ACC112 (cell line): Measurements from ENCODE around the gene RAB7B.
"Not testable (repeated sequence)": the region's sequence is repeated elsewhere in the genome, so short reads cannot be mapped to it uniquely, and the experiment has no call there.

Experiments
- H2AFZ ChIP-seq: fragments of 200-600 bp; sonication (generic); one replicate; pipeline ENCODE4 v1.6.0; 2017; ENCODE audit warnings: antibody characterized with exemption, low read length; ENCODE audit not compliant: unreplicated experiment
- H3K27ac ChIP-seq: fragments of 200-600 bp; sonication (generic); 2 replicates; pipeline ENCODE4 v1.5.1; 2014; ENCODE audit warnings: low read depth, mild to moderate bottlenecking, antibody characterized with exemption, low read length, moderate library complexity
- H3K27me3 ChIP-seq: fragments of 200-600 bp; sonication (generic); 2 replicates; pipeline ENCODE4 v1.6.1; 2014; ENCODE audit warnings: mild to moderate bottlenecking, antibody characterized with exemption, low read length, moderate library complexity, mixed read lengths; ENCODE audit not compliant: insufficient read depth
- H3K36me3 ChIP-seq: fragments of 200-600 bp; sonication (generic); 2 replicates; pipeline ENCODE4 v1.6.1; 2016; ENCODE audit warnings: mild to moderate bottlenecking, antibody characterized with exemption, low read length, moderate library complexity, mixed read lengths; ENCODE audit not compliant: insufficient read depth
- H3K4me1 ChIP-seq: fragments of 200-600 bp; sonication (generic); one replicate; pipeline ENCODE4 v1.6.1; 2016; ENCODE audit warnings: low read length, mixed read lengths; ENCODE audit not compliant: insufficient read depth, unreplicated experiment, control insufficient read depth
- H3K4me3 ChIP-seq: fragments of 200-600 bp; sonication (generic); 2 replicates; pipeline ENCODE4 v1.5.1; 2014; ENCODE audit warnings: mild to moderate bottlenecking, low read depth, low read length
- H3K79me2 ChIP-seq: fragments of 200-600 bp; sonication (generic); one replicate; pipeline ENCODE4 v1.6.0; 2016; ENCODE audit warnings: low read length; ENCODE audit not compliant: control insufficient read depth, unreplicated experiment, insufficient read depth

RAB7B gene

DNA sequence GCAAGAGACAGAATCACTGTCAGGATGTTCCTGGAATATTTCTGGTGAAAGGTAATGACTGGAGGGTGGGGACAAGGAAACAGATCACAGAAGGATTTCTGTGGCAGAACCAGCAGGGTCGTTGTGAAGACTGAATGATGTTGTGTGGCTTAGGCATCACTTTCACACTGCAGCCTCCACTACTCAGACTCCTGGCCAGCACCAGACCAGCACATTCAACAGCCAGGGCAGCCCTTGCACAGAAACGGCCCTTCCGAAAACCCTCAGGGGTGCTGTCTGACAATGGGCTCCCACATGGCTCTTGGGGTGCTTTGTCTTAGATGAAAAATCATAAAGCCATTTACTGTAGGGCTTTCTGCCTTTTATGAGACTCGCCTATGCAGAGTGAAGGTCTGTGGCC, 3.8 kb upstream of the RAB7B start:
- Histone ChIP-seq H3K4me1 (peaks cover 20% of the 10 kb centered on the region), H3K4me3 (no peak overlapping the region), H3K27me3 (no peaks in the 10 kb centered on the region), H3K36me3 (no peaks in the 10 kb centered on the region), H3K79me2 (no peaks in the 10 kb centered on the region), H2AFZ (no peak overlapping the region), H3K27ac (no peak overlapping the region)

DNA sequence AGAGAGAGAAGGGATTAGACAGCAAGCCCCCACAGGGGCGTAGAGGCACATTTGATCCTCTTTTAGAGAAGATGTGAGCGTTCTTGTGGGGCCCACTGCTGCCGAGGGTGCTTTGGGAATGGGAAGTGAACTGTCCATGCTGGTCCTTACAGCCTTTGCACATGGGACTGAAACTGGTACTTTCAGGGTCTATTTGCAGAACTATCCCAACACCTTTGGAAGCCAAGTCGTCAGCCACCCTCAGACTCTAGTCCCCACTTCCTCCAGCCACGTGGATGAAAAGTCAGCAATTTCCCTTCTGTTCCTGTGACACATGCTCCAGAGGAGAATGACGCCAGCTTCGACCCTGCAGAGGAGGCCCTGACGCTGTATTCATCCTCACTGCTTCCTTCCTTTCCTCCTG, 2.6 kb upstream of the RAB7B start:
- H3K79me2 ChIP-seq = no peaks in the 10 kb centered on the region
- no peak overlapping the region for H3K27ac ChIP-seq
- H3K4me1 ChIP-seq = peaks cover 28% of the 10 kb centered on the region
- H2AFZ ChIP-seq = no peak overlapping the region
- H3K27me3 ChIP-seq = no peaks in the 10 kb centered on the region
- no peaks in the 10 kb centered on the region for H3K36me3 ChIP-seq
- no peak overlapping the region for H3K4me3 ChIP-seq

GRCh38 chr1:206005234-206005633, 2.0 kb upstream of the RAB7B start:
- Histone ChIP-seq H3K27ac (no peak overlapping the region), H2AFZ (no peak overlapping the region), H3K79me2 (no peaks in the 10 kb centered on the region), H3K27me3 (no peaks in the 10 kb centered on the region), H3K36me3 (no peaks in the 10 kb centered on the region), H3K4me3 (no peak overlapping the region), H3K4me1 (peaks cover 33% of the 10 kb centered on the region)

DNA sequence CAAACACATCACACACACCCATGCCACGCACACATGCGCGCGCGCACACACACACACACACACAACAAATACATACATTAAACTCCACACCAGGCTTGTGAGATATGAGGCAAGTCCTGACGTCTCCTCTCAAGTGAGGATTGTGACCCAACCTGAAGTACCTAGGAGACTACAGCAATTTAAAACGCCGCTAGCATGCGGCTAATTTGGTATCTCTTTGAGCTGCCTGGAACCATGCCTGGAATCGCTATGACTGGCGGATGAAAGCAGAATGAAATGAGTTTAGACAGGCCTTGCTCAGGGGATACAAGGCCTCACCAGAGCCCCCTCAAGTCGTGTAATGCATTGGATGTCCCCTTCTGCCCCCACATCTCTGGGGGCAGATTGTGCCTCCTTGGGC, 1.6 kb upstream of the RAB7B start:
- Histone ChIP-seq H2AFZ (no peak overlapping the region), H3K4me1 (peaks cover 34% of the 10 kb centered on the region), H3K27me3 (no peaks in the 10 kb centered on the region), H3K79me2 (no peaks in the 10 kb centered on the region), H3K4me3 (no peak overlapping the region), H3K27ac (no peak overlapping the region), H3K36me3 (no peaks in the 10 kb centered on the region)

GRCh38 chr1:206003854-206004800, 932 bp upstream of the RAB7B start:
- Histone ChIP-seq H3K27me3 (no peaks in the 10 kb centered on the region), H3K4me3 (peak overlapping the region; percentile 75; the same call in 1 of the 2 replicates), H3K4me1 (peaks cover 34% of the 10 kb centered on the region), H3K79me2 (no peaks in the 10 kb centered on the region), H3K27ac (peak overlapping the region; percentile 46; the same call in 1 of the 2 replicates), H2AFZ (no peak overlapping the region), H3K36me3 (peaks cover 3% of the 10 kb centered on the region; the same call in 1 of the 2 replicates)

GRCh38 chr1:206002160-206002559, 1.0 kb downstream of the RAB7B start:
- Histone ChIP-seq H3K27ac (peak overlapping the region; percentile 47; the same call in 1 of the 2 replicates), H3K27me3 (no peaks in the 10 kb centered on the region), H3K36me3 (peaks cover 8% of the 10 kb centered on the region; the same call in 1 of the 2 replicates), H3K4me1 (peaks cover 34% of the 10 kb centered on the region), H3K79me2 (no peaks in the 10 kb centered on the region), H3K4me3 (peak overlapping the region; percentile 75), H2AFZ (no peak overlapping the region)

DNA sequence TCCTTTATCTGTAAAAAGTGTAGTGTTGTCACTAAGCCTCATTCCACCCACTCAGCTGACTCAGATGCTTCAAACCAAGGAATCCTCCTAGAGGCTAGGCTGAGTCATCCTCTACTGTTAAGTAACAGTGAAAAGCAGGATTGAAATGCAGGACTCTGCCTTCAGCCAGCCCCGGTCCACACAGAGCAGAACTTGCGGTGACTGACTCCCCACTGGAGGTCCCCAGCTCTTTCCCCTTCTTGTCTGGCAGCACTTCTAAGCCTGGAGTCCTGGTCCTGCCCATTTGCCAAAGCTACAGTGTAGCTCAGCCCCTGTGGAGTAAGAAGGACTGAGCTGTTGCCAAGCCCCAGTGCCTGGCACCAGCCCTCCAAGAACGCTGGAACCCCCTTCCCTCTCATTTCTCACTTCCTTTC, 1.7 kb downstream of the RAB7B start:
- Histone ChIP-seq H3K27ac (peak overlapping the region; percentile 92), H3K4me3 (peak overlapping the region; percentile 75)

DNA sequence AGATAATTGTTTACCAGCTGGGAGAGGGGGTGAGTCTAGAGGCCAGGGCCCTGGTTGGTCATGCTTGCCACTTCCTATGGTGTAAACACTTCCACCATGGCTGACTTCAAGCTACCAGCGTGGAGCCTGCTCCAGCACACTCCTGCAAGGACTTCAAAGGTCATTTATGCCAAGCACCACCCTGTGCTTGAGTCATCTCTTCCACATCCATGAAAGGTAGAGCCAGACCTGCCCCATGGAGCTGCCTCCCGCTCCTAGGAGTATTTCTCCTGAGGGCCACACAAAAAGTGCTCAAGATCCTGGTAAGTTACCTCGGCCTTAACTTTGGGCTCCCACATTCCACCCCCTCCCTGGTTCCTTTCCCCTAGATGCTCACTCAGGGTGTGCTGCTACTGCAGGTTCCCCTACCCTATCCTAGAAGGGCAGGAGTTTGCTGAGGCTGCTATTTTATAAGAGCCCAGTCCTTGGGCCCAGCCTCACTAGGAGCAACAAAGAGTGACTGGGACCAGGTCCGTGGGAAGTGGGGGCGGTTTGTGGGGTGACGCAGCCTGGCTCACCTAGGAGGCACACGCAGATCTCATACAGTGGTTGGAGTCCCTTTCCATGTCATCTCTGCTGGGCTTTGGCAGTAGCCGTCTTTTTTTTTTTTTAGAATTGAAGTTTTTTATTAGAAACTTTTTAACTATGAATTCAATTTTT, 2.4 kb downstream of the RAB7B start:
- H3K4me1 ChIP-seq = peaks cover 34% of the 10 kb centered on the region
- peak overlapping the region; percentile 49 for H3K4me3 ChIP-seq
- H3K36me3 ChIP-seq = peaks cover 8% of the 10 kb centered on the region; the same call in 1 of the 2 replicates
- no peaks in the 10 kb centered on the region for H3K79me2 ChIP-seq
- no peaks in the 10 kb centered on the region for H3K27me3 ChIP-seq
- peak overlapping the region; percentile 92 for H3K27ac ChIP-seq
- H2AFZ ChIP-seq = peak overlapping the region; percentile 24

More for the DNA sequence above, 1.7 kb downstream of the RAB7B start:
- Histone ChIP-seq H2AFZ (no peak overlapping the region), H3K4me1 (peaks cover 34% of the 10 kb centered on the region), H3K27me3 (no peaks in the 10 kb centered on the region), H3K36me3 (peaks cover 8% of the 10 kb centered on the region; the same call in 1 of the 2 replicates), H3K79me2 (no peaks in the 10 kb centered on the region)

DNA sequence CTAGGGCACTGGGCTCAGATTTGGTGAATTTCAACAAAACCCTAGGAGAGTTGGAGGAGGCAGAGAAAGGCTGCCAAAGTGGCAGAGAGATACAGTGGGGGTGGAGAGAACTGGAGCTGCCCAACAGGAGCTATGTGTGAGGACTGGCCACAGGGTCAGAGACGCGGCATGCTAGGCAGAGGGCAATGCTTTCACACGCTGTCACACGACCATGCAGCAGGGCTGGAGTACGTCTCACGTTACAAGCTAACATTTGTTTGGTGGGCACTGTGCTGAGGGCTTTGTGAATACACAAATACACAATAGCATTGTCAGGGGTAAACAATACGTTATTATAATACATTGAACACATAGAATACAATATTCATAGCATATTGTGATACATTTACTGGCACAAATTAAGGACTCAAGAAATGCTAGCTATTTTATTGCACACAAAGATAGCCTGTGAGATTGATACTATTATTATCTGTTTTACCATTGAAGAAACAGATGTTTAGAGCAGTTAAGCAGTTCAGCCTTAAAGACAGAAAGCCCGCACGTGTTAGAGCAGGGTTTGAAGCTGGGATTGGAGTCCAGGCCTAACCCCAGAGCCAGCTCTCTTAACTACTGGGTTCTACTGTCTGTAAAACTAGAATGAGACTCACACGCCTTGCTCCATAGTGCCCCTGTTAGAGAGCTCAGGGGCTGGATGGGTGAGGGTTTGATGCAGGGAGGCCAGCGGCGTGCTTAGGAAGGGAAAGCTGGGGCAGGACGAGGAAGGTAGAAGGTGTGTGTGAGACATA, 4.5 kb downstream of the RAB7B start:
- H3K36me3 ChIP-seq = peaks cover 8% of the 10 kb centered on the region; the same call in 1 of the 2 replicates
- no peak overlapping the region for H3K27ac ChIP-seq
- no peak overlapping the region for H3K4me3 ChIP-seq
- H2AFZ ChIP-seq = no peak overlapping the region
- H3K79me2 ChIP-seq = no peaks in the 10 kb centered on the region
- H3K27me3 ChIP-seq = no peaks in the 10 kb centered on the region
- H3K4me1 ChIP-seq = peaks cover 31% of the 10 kb centered on the region

- Histone ChIP-seq H3K36me3 (peaks cover 17% of the 10 kb centered on the region), H3K4me1 (peaks cover 12% of the 10 kb centered on the region)
- H2AFZ ChIP-seq, H3K79me2 ChIP-seq, H3K4me3 ChIP-seq, H3K27ac ChIP-seq, H3K27me3 ChIP-seq: not testable (repeated sequence)
These were observed 6.6 kb downstream of the RAB7B start for GRCh38 chr1:205996641-205997040.
